ENCODE results near the gene PRKAR1B. TPM values are rescaled to one million over a fixed set of nuclear protein-coding genes. Genes with fewer than 3 reads are reported as not detected.
A peak's percentile ranks its signal among the peaks of the same experiment; 100 is the strongest.

PRKAR1B gene
- total and polyA plus RNA-seq, 9 donors = 14.3 to 49.0 (median 34.0) TPM

DNA sequence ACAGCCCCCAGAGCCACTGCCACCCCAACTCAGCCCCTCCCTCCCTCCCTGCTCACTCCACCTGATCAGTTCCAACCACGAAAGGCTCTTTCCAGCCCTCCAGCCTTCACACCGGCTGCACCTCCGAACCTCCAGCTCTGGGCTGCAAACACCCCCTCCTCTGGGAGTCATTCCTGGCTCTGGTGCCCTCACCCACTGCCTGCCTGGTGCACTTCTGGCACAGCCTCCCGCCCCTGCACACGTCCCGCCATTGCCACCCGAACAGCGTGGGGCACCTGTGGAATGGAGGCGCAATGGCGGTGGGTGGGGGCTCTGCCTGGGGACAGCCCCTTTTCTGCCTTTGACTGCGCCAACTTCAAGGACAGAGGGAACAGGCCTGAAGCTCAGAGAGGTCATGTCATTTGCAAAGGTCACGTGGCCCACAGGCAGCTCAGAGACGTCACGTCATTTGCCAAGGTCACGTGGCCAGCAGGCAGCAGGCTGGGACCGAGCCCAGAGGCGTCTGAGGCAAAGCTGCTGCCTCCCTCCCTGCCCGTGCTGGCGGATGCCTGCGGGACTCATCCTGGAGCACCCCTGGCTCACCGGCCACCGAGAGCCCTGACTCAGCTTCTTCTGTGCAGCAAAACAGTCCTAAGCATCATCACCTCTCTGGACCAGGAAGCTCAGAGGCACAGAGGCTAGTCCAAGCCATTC lies 76.6 kb downstream of the PRKAR1B start:
- TF ChIP-seq, protein P1, sequence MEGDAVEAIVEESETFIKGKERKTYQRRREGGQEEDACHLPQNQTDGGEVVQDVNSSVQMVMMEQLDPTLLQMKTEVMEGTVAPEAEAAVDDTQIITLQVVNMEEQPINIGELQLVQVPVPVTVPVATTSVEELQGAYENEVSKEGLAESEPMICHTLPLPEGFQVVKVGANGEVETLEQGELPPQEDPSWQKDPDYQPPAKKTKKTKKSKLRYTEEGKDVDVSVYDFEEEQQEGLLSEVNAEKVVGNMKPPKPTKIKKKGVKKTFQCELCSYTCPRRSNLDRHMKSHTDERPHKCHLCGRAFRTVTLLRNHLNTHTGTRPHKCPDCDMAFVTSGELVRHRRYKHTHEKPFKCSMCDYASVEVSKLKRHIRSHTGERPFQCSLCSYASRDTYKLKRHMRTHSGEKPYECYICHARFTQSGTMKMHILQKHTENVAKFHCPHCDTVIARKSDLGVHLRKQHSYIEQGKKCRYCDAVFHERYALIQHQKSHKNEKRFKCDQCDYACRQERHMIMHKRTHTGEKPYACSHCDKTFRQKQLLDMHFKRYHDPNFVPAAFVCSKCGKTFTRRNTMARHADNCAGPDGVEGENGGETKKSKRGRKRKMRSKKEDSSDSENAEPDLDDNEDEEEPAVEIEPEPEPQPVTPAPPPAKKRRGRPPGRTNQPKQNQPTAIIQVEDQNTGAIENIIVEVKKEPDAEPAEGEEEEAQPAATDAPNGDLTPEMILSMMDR (IDR thresholded peaks at IDR 0.05) = no peak
- TF ChIP-seq EP300 (IDR thresholded peaks at IDR 0.05) (no peak), POLR2A (IDR thresholded peaks at IDR 0.05) (no peak)
- intact Hi-C loops (cut with DNase I) = no loop called here
- Histone ChIP-seq H3K27ac (no peak overlapping the region), H3K4me3 (no peak overlapping the region), H3K27me3 (no peaks in the 10 kb centered on the region), H3K9me3 (no peaks in the 10 kb centered on the region), H3K4me1 (ENCODE audit: insufficient read depth) (no peaks in the 10 kb centered on the region), H3K36me3 (no peaks in the 10 kb centered on the region)
- DNase-seq = peak in 1 of 5 donors; percentile 59
- 65 to 71% (median 70%) methylated on average over 20 to 22 of the region's 22 CpGs for WGBS, 3 donors

DNA sequence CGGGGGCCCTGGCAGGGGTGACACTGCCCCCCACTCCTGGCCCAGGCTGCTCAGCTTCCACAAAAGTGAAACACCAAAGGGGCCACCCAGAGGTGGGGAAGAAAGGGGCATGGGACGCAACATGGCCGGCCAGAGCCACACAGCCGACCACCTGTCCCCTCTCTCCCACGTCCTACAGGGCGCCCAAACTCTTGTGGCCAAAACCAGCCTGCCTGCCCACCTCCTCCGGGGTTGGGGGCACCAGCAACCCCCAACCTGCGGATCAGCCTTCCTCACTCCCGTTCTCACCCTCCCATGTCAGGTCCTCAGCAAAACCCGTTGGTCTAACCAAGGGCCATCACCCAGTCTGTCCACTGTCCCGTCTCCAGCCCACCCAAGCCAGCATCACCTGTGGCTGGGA lies 80.1 kb downstream of the PRKAR1B start:
- no peak overlapping the region for H3K4me3 ChIP-seq
- no peaks in the 10 kb centered on the region for H3K27me3 ChIP-seq
- DNase-seq = no peak
- no peak overlapping the region for H3K27ac ChIP-seq
- intact Hi-C loops (cut with DNase I) = no loop called here
- peaks cover 6% of the 10 kb centered on the region for H3K4me1 ChIP-seq (ENCODE audit: insufficient read depth)
- H3K36me3 ChIP-seq = no peaks in the 10 kb centered on the region
- no peaks in the 10 kb centered on the region for H3K9me3 ChIP-seq
- no peak for TF ChIP-seq POLR2A (IDR thresholded peaks at IDR 0.05)
- no peak for TF ChIP-seq EP300 (IDR thresholded peaks at IDR 0.05)
- TF ChIP-seq, protein P1 (IDR thresholded peaks at IDR 0.05) = no peak
- WGBS, 3 donors = 95 to 97% (median 95%) methylated on average over 11 of the region's 11 CpGs

DNA sequence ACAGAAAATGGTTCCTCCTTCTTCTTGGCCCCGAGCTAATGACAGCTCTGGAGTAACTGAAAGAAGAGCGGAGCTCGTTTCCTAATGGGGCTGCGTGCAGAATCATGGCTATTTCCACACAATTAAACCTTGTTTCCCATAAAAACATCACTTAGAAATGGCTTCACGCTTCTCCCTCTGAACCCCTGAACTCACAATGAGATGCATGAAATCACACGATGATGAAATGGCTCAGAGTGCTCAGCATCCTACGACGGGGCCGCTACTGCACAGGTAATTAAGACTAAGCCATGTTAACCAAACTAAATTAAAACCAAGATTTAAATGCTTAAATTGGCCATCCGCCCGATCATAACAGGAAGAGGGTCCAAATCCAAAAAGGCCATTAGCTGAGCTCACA lies 80.6 kb downstream of the PRKAR1B start:
- Histone ChIP-seq H3K27me3 (no peaks in the 10 kb centered on the region), H3K4me3 (no peak overlapping the region), H3K27ac (no peak overlapping the region), H3K36me3 (no peaks in the 10 kb centered on the region), H3K4me1 (ENCODE audit: insufficient read depth) (peaks cover 6% of the 10 kb centered on the region), H3K9me3 (no peaks in the 10 kb centered on the region)
- WGBS, 3 donors = 89 to 94% (median 90%) methylated on average over 11 of the region's 11 CpGs
- intact Hi-C loops (cut with DNase I) = no loop called here
- no peak for DNase-seq
- TF ChIP-seq EP300 (IDR thresholded peaks at IDR 0.05) (no peak), POLR2A (IDR thresholded peaks at IDR 0.05) (no peak)
- TF ChIP-seq, protein P1 (IDR thresholded peaks at IDR 0.05) = no peak

DNA sequence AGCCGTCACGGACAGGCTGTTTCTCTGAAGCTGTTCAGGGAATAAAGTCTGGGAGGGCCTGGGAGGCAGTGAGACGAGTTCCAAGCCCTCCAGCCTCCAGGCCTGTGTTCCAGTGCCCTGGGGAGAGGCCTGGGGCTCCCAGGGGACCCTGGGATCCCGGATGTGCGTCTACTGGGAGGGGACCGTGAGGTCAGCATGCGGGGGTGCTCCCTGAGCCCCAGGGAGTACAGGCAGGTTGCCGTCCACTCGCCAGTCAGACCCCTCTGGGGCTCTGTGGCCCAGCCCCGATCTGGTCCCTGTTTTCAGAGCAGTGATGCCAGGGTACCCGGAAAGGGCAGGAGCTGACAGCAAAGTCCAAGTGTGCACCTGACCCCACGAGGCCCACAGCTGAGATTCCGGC lies 81.5 kb downstream of the PRKAR1B start:
- Histone ChIP-seq H3K27ac (peak overlapping the region in 1 of 2 donors; percentile 19), H3K9me3 (no peaks in the 10 kb centered on the region), H3K4me3 (no peak overlapping the region), H3K36me3 (no peaks in the 10 kb centered on the region), H3K4me1 (ENCODE audit: insufficient read depth) (peaks cover 6% of the 10 kb centered on the region), H3K27me3 (no peaks in the 10 kb centered on the region)
- intact Hi-C loops (cut with DNase I) = no loop called here
- 89 to 95% (median 94%) methylated on average over 13 of the region's 13 CpGs for WGBS, 3 donors
- TF ChIP-seq POLR2A (IDR thresholded peaks at IDR 0.05) (no peak), EP300 (IDR thresholded peaks at IDR 0.05) (no peak)
- TF ChIP-seq, protein P1 (IDR thresholded peaks at IDR 0.05) = no peak
- DNase-seq = peak in 1 of 5 donors; percentile 33
